K562 (cell line): Measurements from ENCODE around the gene DLGAP1. TPM values are rescaled to one million over a fixed set of nuclear protein-coding genes. Genes with fewer than 3 reads are reported as not detected.
A peak's percentile ranks its signal among the peaks of the same experiment; 100 is the strongest.

ENCODE experiments used
- CBFA2T3 ChIP-seq: fragments of 450-650 bp; IDR thresholded peaks from 2 replicates; pipeline ENCODE4 v1.6.1; 2017
- CTBP1 ChIP-seq: fragments of 450-650 bp; IDR thresholded peaks from 2 replicates; pipeline ENCODE4 v1.6.1; 2016; ENCODE audit warnings: borderline replicate concordance
- ETV1 ChIP-seq: fragments of 450-650 bp; conservative IDR thresholded peaks from 2 replicates; pipeline ENCODE4 v1.6.1; 2016; ENCODE audit warnings: missing genetic modification characterization, control low read depth, low read depth, missing compliant biosample characterization
- FOXK1 ChIP-seq: sonication (generic); formaldehyde crosslinking; IDR thresholded peaks from 2 replicates; pipeline ENCODE4 v1.8.0; 2022; ENCODE audit warnings: missing genetic modification reagents, mild to moderate bottlenecking, borderline replicate concordance
- FOXP1 ChIP-seq: sonication (generic); formaldehyde crosslinking; IDR thresholded peaks from 2 replicates; pipeline ENCODE4 v1.8.0; 2022; ENCODE audit warnings: mild to moderate bottlenecking, missing genetic modification reagents
- FUS ChIP-seq: fragments of 200-400 bp; formaldehyde crosslinking; optimal IDR thresholded peaks from 2 replicates; pipeline ENCODE3; 2017; ENCODE audit warnings: low read depth, low read length
- HDAC3 ChIP-seq: fragments of 450-650 bp; IDR thresholded peaks from 2 replicates; pipeline ENCODE4 v1.6.1; 2018; ENCODE audit warnings: borderline replicate concordance, mild to moderate bottlenecking, moderate library complexity; ENCODE audit not compliant: partially characterized antibody
- KAT2B ChIP-seq: IDR thresholded peaks from one replicate; pipeline ENCODE4 v1.6.1; 2012; ENCODE audit warnings: low read depth, mild to moderate bottlenecking, control low read depth, inconsistent platforms, low read length, moderate library complexity
- KLF6 ChIP-seq: fragments of 250-450 bp; sonication (Bioruptor Pico); IDR thresholded peaks from 2 replicates; pipeline ENCODE4 v1.4.0; 2020; ENCODE audit warnings: mild to moderate bottlenecking, moderate library complexity, borderline replicate concordance
- POU5F1 ChIP-seq: fragments of 150-350 bp; IDR thresholded peaks from 2 replicates; pipeline ENCODE4 v1.6.1; 2014; ENCODE audit warnings: borderline replicate concordance, low read length, low read depth, mild to moderate bottlenecking; ENCODE audit not compliant: partially characterized antibody
- RBFOX2 ChIP-seq: fragments of 200-400 bp; formaldehyde crosslinking; IDR thresholded peaks from 2 replicates; pipeline ENCODE4 v1.6.1; 2017; ENCODE audit warnings: low read depth, mild to moderate bottlenecking, low read length, moderate library complexity
- SAFB ChIP-seq: fragments of 200-400 bp; formaldehyde crosslinking; IDR thresholded peaks from 2 replicates; pipeline ENCODE4 v1.6.1; 2017; ENCODE audit warnings: low read depth, low read length, borderline replicate concordance
- SIN3B ChIP-seq: fragments of 450-650 bp; IDR thresholded peaks from 2 replicates; pipeline ENCODE4 v1.6.1; 2017; ENCODE audit warnings: low read depth, mild to moderate bottlenecking, moderate library complexity
- SRSF1 ChIP-seq: fragments of 200-400 bp; formaldehyde crosslinking; IDR thresholded peaks from 2 replicates; pipeline ENCODE4 v1.6.1; 2017; ENCODE audit warnings: mild to moderate bottlenecking, low read depth, low read length, moderate library complexity
- ZBTB8A ChIP-seq: fragments of 450-650 bp; IDR thresholded peaks from 2 replicates; pipeline ENCODE4 v1.6.1; 2018; ENCODE audit warnings: mild to moderate bottlenecking, moderate library complexity; ENCODE audit not compliant: partially characterized antibody
- ZNF140 ChIP-seq: fragments of 250-450 bp; sonication (Bioruptor Pico); IDR thresholded peaks from 2 replicates; pipeline ENCODE4 v1.8.0; 2021; ENCODE audit warnings: moderate library complexity, mild to moderate bottlenecking, inconsistent platforms
- ZNF175 ChIP-seq: fragments of 200-800 bp; sonication (Bioruptor generic); IDR thresholded peaks from 2 replicates; pipeline ENCODE4 v1.6.1; 2016; ENCODE audit warnings: low read depth, mild to moderate bottlenecking, missing genetic modification characterization, missing compliant biosample characterization
- ZNF561 ChIP-seq: fragments of 450-650 bp; formaldehyde crosslinking; conservative IDR thresholded peaks from 2 replicates; pipeline ENCODE4 v1.4.0; 2020; ENCODE audit warnings: mild to moderate bottlenecking, moderate library complexity
- ZNF707 ChIP-seq: fragments of 250-450 bp; sonication (Bioruptor Pico); conservative IDR thresholded peaks from 2 replicates; pipeline ENCODE4 v1.8.0; 2022; ENCODE audit warnings: inconsistent platforms, mild to moderate bottlenecking, moderate library complexity
- ZNF830 ChIP-seq: fragments of 250-450 bp; sonication (Bioruptor Pico); IDR thresholded peaks from 2 replicates; pipeline ENCODE4 v1.5.0; 2021; ENCODE audit warnings: mild to moderate bottlenecking
- polyA plus RNA-seq, 8 experiments: library from polyadenylated mRNA; depleted of rRNA in 4 of 8; stranded (reverse) in 5 of 8; unstranded in 3 of 8; fragments of >200 nt; fragmentation: Nextera tagmentation in 2 of 8; fragmentation: Illumina TruSeq in 1 of 8; extraction: Ambion mirVana in 2 of 8; extraction: Trizol in 1 of 8; gene quantifications; 2 replicates each; pipeline versions ENCODE4 v1.2.1 to v1.2.3, GENCODE V29; 2011 to 2014; ENCODE audit warnings: inconsistent platforms in 1 of 8, missing spikeins in 1 of 8
- total RNA-seq, 7 experiments: library from RNA; depleted of rRNA in 6 of 7; stranded (reverse); fragments of >200 nt in 6 of 7; fragmentation: Illumina TruSeq in 2 of 7; extraction: Trizol in 2 of 7; gene quantifications; 2 replicates each; pipeline versions ENCODE4 v1.2.1 to v1.2.3, GENCODE V29; 2011 to 2021; ENCODE audit warnings: low replicate concordance in 1 of 7
- TF ChIP-seq, protein P1 (sequence below): IDR thresholded peaks from 3 replicates; pipeline ENCODE4 v1.6.1; 2011; ENCODE audit warnings: borderline replicate concordance, mild to moderate bottlenecking; ENCODE audit not compliant: insufficient read length, insufficient read depth
- TF ChIP-seq, protein P2 (sequence below), 3 experiments: fragments of 200-800 bp in 1 of 3; sonication (Bioruptor generic) in 1 of 3; sonication (generic) in 1 of 3; formaldehyde crosslinking in 1 of 3; IDR thresholded peaks; 2 replicates each; pipeline versions ENCODE4 v1.6.1 to v1.8.0; 2016 to 2022; ENCODE audit warnings: mild to moderate bottlenecking in 2 of 3, missing compliant biosample characterization in 2 of 3, missing genetic modification characterization in 2 of 3, missing genetic modification reagents in 1 of 3
- TF ChIP-seq, protein P3 (sequence below), 3 experiments: IDR thresholded peaks in 2 of 3; conservative IDR thresholded peaks in 1 of 3; 2 replicates each; pipeline ENCODE4 v1.5.1; 2011 to 2012; ENCODE audit warnings: low read length in 3 of 3, mild to moderate bottlenecking in 3 of 3, control low read depth in 2 of 3, improper control_type of control experiment in 1 of 3, inconsistent platforms in 1 of 3, low read depth in 1 of 3, mixed read lengths in 1 of 3, moderate library complexity in 1 of 3; ENCODE audit not compliant: insufficient read depth in 2 of 3

The DLGAP1 gene
- total and polyA plus RNA-seq, 9 of the 15 experiments (the other 6 are each of a cell fraction or from before 2014, with no cell fraction given): 0.04 to 0.22 (median 0.08) TPM

DNA sequence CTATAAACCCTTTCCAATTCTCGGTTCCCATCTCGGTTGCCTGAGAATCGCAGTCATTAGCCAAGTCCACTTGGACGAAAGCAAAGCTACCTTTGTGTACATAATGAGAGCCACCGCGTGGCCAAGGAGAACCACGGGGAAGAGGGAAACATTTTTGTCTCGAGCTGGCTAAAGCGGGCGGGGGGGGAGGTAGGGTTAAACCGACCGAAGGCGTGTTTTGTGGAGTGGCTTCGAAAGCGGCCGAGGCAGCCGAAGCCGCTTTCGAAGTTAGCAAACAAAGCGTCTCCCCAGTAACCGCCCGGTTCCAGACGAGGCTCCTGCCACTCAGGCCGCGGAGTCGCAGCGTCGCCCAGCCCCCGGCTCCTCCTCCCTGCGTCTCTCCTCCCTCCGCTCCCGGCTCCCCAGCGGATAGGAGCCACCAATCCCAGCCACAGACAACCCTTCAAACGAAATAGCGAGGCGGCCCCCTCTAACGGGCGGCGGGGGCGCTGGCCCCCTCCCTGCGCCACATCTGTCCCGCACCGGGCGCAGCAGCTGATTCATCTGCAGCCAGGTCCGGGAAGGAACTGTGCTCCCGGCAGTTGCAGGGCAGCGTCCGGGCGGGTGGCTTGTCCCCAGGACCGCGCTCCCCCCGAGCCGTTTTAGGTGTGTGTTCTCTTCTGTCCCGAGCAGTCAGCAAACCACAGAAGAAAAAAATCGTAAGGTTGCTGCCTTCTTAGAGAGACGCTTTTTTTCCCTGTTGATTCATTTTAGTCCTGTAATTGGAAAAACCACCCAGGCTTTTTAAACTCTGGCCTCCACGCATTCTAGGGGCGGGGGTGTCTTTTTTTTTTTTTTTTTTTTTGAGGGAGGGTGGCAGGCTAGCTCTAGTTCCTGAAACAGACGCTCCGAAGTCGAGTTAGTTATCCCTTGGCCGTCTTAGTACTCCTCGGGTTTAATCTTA, 1006.9 kb downstream of the DLGAP1 start (continued):
- TF ChIP-seq, protein P1, sequence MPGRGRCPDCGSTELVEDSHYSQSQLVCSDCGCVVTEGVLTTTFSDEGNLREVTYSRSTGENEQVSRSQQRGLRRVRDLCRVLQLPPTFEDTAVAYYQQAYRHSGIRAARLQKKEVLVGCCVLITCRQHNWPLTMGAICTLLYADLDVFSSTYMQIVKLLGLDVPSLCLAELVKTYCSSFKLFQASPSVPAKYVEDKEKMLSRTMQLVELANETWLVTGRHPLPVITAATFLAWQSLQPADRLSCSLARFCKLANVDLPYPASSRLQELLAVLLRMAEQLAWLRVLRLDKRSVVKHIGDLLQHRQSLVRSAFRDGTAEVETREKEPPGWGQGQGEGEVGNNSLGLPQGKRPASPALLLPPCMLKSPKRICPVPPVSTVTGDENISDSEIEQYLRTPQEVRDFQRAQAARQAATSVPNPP: no peak
- TF ChIP-seq FOXP1 (CRISPR knock-in tag): no peak; the same call in 1 of the 2 replicates
- 0 out of 2 replicates have a peak, but pooled peaks have one; percentile 47 for TF ChIP-seq ZNF707
- no peak for TF ChIP-seq SAFB
- TF ChIP-seq, protein P2, sequence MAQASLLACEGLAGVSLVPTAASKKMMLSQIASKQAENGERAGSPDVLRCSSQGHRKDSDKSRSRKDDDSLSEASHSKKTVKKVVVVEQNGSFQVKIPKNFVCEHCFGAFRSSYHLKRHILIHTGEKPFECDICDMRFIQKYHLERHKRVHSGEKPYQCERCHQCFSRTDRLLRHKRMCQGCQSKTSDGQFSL (CRISPR knock-in tag; IDR thresholded peaks at IDR 0.05): no peak
- TF ChIP-seq, protein P2 (tag; IDR thresholded peaks at IDR 0.05): peak in 1 of 2 experiments; percentile 84; a peak in 2 of 4 replicates
- no peak for TF ChIP-seq KAT2B
- TF ChIP-seq ZNF175 (CRISPR knock-in tag): no peak
- TF ChIP-seq ZBTB8A: no peak
- peak; percentile 70; the same call in 1 of the 2 replicates for TF ChIP-seq SRSF1
- TF ChIP-seq POU5F1: peak; percentile 18
- TF ChIP-seq ZNF561: 0 out of 2 replicates have a peak, but pooled peaks have one; percentile 15
- no peak for TF ChIP-seq CTBP1
- TF ChIP-seq CBFA2T3: no peak
- peak; percentile 98 for TF ChIP-seq RBFOX2
- no peak for TF ChIP-seq ZNF140 (CRISPR knock-in tag)
- peak; percentile 95; the same call in 1 of the 2 replicates for TF ChIP-seq ZNF830 (CRISPR knock-in tag)
- TF ChIP-seq HDAC3: no peak
- TF ChIP-seq KLF6 (CRISPR knock-in tag): peak; percentile 67; the same call in 1 of the 2 replicates
- no peak for TF ChIP-seq SIN3B
- no peak for TF ChIP-seq FUS
- peak; percentile 63 for TF ChIP-seq ETV1
- TF ChIP-seq, protein P3, sequence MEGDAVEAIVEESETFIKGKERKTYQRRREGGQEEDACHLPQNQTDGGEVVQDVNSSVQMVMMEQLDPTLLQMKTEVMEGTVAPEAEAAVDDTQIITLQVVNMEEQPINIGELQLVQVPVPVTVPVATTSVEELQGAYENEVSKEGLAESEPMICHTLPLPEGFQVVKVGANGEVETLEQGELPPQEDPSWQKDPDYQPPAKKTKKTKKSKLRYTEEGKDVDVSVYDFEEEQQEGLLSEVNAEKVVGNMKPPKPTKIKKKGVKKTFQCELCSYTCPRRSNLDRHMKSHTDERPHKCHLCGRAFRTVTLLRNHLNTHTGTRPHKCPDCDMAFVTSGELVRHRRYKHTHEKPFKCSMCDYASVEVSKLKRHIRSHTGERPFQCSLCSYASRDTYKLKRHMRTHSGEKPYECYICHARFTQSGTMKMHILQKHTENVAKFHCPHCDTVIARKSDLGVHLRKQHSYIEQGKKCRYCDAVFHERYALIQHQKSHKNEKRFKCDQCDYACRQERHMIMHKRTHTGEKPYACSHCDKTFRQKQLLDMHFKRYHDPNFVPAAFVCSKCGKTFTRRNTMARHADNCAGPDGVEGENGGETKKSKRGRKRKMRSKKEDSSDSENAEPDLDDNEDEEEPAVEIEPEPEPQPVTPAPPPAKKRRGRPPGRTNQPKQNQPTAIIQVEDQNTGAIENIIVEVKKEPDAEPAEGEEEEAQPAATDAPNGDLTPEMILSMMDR (IDR thresholded peaks at IDR 0.05 in 2 of 3, conservative IDR thresholded peaks at IDR 0.05 in 1 of 3; ENCODE audit: insufficient read depth in 2 of 3, low read depth in 1 of 3, low read length in 3 of 3): peak in 2 of 3 experiments; percentile 31 to 49; a peak in 2 of 6 replicates
- TF ChIP-seq FOXK1: no peak; the same call in 1 of the 2 replicates
